Body of pancreas (tissue), 4 donors: Measurements from ENCODE around the gene PYGO2. TPM values are rescaled to one million over a fixed set of nuclear protein-coding genes. Genes with fewer than 3 reads are reported as not detected.
A peak's percentile ranks its signal among the peaks of the same experiment; 100 is the strongest.

Source experiments
- ATAC-seq: fragments of 150-250 bp; one replicate; pipeline ENCODE4 v1.9.1; 2016
- DNase-seq, 4 donors: peaks; one replicate each; pipeline ENCODE4 v3.0.0-alpha.2; 2019
- H3K27ac ChIP-seq, 4 donors: fragments of 200-600 bp; sonication (generic); 1 replicate in 3 of 4; 2 replicates in 1 of 4; pipeline versions ENCODE4 v1.5.1 to v1.6.1; 2016 to 2019; ENCODE audit warnings: mild to moderate bottlenecking in 1 of 4, mixed read lengths in 1 of 4, moderate library complexity in 1 of 4
- H3K27me3 ChIP-seq, 2 donors: fragments of 200-600 bp; sonication (generic); one replicate each; pipeline ENCODE4 v1.6.0; 2016; ENCODE audit warnings: mild to moderate bottlenecking in 1 of 2
- H3K36me3 ChIP-seq, 2 donors: fragments of 200-600 bp; sonication (generic); replicated peaks in 1 of 2; 2 replicates each; pipeline ENCODE4 v1.5.1; 2016; ENCODE audit warnings: low read depth in 2 of 2; ENCODE audit not compliant: insufficient read depth in 1 of 2
- H3K4me1 ChIP-seq: fragments of 200-600 bp; sonication (generic); one replicate; pipeline ENCODE4 v1.6.0; 2016
- H3K4me3 ChIP-seq, 2 donors: fragments of 200-600 bp; sonication (generic); 1 replicate in 1 of 2; 2 replicates in 1 of 2; pipeline ENCODE4 v1.5.1; 2016 to 2019
- H3K9me3 ChIP-seq, 3 donors: fragments of 200-600 bp; sonication (generic); 1 replicate in 2 of 3; 2 replicates in 1 of 3; pipeline ENCODE4 v1.5.1; 2016
- CTCF ChIP-seq, 7 experiments: fragments of 450-650 bp in 4 of 7; fragments of 200-600 bp in 3 of 7; sonication (generic) in 3 of 7; IDR thresholded peaks; one replicate each; pipeline ENCODE4 v1.5.1; 2016 to 2019; ENCODE audit warnings: antibody characterized with exemption in 7 of 7
- POLR2A ChIP-seq, 3 donors: fragments of 450-650 bp; IDR thresholded peaks; one replicate each; pipeline ENCODE4 v1.6.1; 2016; ENCODE audit warnings: antibody characterized with exemption in 3 of 3, mild to moderate bottlenecking in 2 of 3
- WGBS, 2 donors: methylation state at CpG; one replicate each; pipeline ENCODE4 v1.1.5; 2017; 5-methylcytosine and 5-hydroxymethylcytosine counted together
- intact Hi-C: fragments of 100-400 bp; cut with DNase I; formaldehyde crosslinking; loops from one replicate; pipeline ENCODE4 v1.15.1; 2023
- total RNA-seq, 2 donors: library from RNA; depleted of rRNA; stranded (reverse); fragments of >200 nt; gene quantifications; one replicate each; pipeline ENCODE4 v1.1.0, GENCODE V29; 2016

PYGO2 gene
- total RNA-seq, 2 donors from 2014 or later, result 10.9 to 15.2 TPM

- WGBS, 2 donors, result 0% methylated on average over 9 to 28 of the region's 35 CpGs
- Histone ChIP-seq H3K4me1 (peaks cover 54% of the 10 kb centered on the region), H3K4me3 (peak within 1 kb of the TSS; percentile 70 to 80), H3K36me3 (no peaks in the 10 kb centered on the region), H3K9me3 (no peaks in the 10 kb centered on the region), H3K27me3 (no peaks in the 10 kb centered on the region), H3K27ac (peak within 1 kb of the TSS; percentile 90 to 100 (median 100))
- intact Hi-C loops, result no loop called here
- TF ChIP-seq CTCF (IDR thresholded peaks at IDR 0.05) (peak in 1 of 7 experiments; percentile 5), POLR2A (IDR thresholded peaks at IDR 0.05) (peak; percentile 12 to 53 (median 33))
- ATAC-seq (peak; percentile 25), DNase-seq (peak; percentile 70 to 73 (median 72))
Observed at GRCh38 chr1:155002464-155003226, 41.1 kb upstream of the PYGO2 start, which contains the start of gene ZBTB7B. Gene ZBTB7B, plus strand, starts transcription at chr1:155002802. Its CDS starts 11,859 bp downstream, at chr1:155014661.

- WGBS, 2 donors, result 1% methylated on average over 13 to 35 of the region's 38 CpGs
- H3K4me1 ChIP-seq, result peaks cover 46% of the 10 kb centered on the region
- ATAC-seq (peak; percentile 77), DNase-seq (peak; percentile 100)
- TF ChIP-seq CTCF (IDR thresholded peaks at IDR 0.05), result peak in 6 of 7 experiments; percentile 15 to 56 (median 28)
- peak; percentile 60 to 91 (median 81) for TF ChIP-seq POLR2A (IDR thresholded peaks at IDR 0.05)
- H3K27ac ChIP-seq, result peak overlapping the region; percentile 90 to 100 (median 100)
- intact Hi-C loops, result no loop called here
- H3K36me3 ChIP-seq, result no peaks in the 10 kb centered on the region
- H3K27me3 ChIP-seq, result no peaks in the 10 kb centered on the region
- peak overlapping the region; percentile 46 to 70 for H3K4me3 ChIP-seq
- no peaks in the 10 kb centered on the region for H3K9me3 ChIP-seq
Observed at GRCh38 chr1:155001675-155002463, 40.3 kb upstream of the PYGO2 start.

GRCh38 chr1:155001425-155001674 is 39.8 kb upstream of the PYGO2 start:
- peaks cover 41% of the 10 kb centered on the region for H3K4me1 ChIP-seq

GRCh38 chr1:155000726-155001424 is 39.3 kb upstream of the PYGO2 start:
- WGBS, 2 donors, result 0% methylated on average over 42 of the region's 43 CpGs; no CpG with 5 or more reads in 1 of the 2 donors
- DNase-seq (peak; percentile 98 to 99 (median 99)), ATAC-seq (peak; percentile 71)
- Histone ChIP-seq H3K36me3 (no peaks in the 10 kb centered on the region), H3K27ac (peak overlapping the region; percentile 90 to 100 (median 100)), H3K4me1 (peaks cover 36% of the 10 kb centered on the region), H3K27me3 (no peaks in the 10 kb centered on the region), H3K9me3 (no peaks in the 10 kb centered on the region), H3K4me3 (peak overlapping the region; percentile 46 to 70)
- peak in 4 of 7 experiments; percentile 26 to 54 (median 41) for TF ChIP-seq CTCF (IDR thresholded peaks at IDR 0.05)
- TF ChIP-seq POLR2A (IDR thresholded peaks at IDR 0.05), result peak; percentile 82 to 92 (median 91)
- intact Hi-C loops, result no loop called here

More at GRCh38 chr1:155001425-155001674, 39.8 kb upstream of the PYGO2 start:
- no peak for ATAC-seq
- Histone ChIP-seq H3K36me3 (no peaks in the 10 kb centered on the region), H3K27ac (peak overlapping the region; percentile 90 to 100 (median 100)), H3K9me3 (no peaks in the 10 kb centered on the region), H3K27me3 (no peaks in the 10 kb centered on the region), H3K4me3 (peak overlapping the region; percentile 46 to 70)
- TF ChIP-seq CTCF (IDR thresholded peaks at IDR 0.05) (no peak), POLR2A (IDR thresholded peaks at IDR 0.05) (no peak)
- DNase-seq, result no peak
- intact Hi-C loops, result no loop called here
- 0 to 1% methylated on average over 9 to 11 of the region's 11 CpGs for WGBS, 2 donors
